SW 1271 (cell line): Measurements from ENCODE around the gene UACA.

ENCODE experiments used
- DNase-seq, 2 experiments: peaks; one replicate each; lab custom pipeline; 2025; lab: John Stamatoyannopoulos, UW

The UACA gene

GRCh38 chr15:70707686-70708300 lies 55.6 kb downstream of the UACA start:
- DNase-seq, result no peak

DNA sequence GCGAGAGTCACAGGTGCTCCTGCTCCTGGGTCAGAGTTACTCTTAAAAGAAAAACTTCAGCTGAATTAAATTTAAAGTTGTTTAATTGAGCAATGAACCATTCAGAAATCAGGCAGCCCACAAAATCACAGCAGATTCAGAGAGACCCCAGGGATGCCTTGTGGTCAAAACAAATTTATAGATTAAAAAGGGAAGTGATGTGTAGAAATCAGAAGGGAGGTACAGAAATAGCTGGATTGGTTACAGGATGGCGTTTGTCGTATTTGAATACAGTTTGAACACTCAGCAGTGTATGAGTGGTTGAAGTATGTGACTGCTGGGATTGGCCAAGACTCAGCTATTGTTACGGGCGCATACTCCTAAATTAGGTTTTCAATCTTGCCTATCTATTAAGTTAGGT lies 58.6 kb downstream of the UACA start:
- no peak for DNase-seq

GRCh38 chr15:70704166-70704565 lies 59.2 kb downstream of the UACA start:
- no peak for DNase-seq

DNA sequence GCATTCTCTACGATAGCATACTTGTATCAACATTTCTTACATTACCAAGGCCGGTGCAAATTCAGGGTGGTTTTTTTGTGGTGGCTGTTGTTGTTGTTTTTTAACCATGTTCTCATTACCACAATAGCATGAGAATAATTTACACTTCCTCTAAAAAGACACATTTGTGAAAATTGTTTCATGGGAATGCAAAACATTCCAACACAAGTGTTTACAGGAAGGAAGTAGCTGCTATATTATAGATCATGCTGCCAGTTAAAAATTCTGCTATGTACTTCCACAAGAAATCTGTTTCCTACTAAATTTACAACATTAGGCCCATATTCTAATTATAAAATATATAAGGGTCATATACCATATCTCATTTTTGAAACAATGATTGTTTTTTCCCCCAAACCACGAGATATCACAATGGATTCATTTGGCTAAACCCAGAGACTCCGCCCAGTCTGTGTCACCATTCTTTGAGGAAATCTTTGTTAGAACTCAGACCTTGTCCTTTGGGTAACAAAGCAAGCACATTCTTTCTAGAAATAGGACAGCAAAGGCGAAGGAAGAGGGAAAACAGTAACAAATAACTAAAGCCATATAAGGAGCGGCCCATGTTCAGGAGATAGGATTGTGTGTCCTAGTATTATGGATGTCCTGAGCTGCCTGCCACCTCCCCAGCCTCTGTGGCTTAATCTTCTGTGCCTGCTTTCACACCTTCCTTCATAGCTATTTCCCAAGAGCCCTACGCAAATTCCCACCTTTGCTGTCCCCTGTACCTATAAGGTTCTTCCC lies 60.1 kb downstream of the UACA start:
- DNase-seq, result peak in 1 of 2 experiments; percentile 55

GRCh38 chr15:70702584-70702983 lies 60.8 kb downstream of the UACA start:
- no peak for DNase-seq

DNA sequence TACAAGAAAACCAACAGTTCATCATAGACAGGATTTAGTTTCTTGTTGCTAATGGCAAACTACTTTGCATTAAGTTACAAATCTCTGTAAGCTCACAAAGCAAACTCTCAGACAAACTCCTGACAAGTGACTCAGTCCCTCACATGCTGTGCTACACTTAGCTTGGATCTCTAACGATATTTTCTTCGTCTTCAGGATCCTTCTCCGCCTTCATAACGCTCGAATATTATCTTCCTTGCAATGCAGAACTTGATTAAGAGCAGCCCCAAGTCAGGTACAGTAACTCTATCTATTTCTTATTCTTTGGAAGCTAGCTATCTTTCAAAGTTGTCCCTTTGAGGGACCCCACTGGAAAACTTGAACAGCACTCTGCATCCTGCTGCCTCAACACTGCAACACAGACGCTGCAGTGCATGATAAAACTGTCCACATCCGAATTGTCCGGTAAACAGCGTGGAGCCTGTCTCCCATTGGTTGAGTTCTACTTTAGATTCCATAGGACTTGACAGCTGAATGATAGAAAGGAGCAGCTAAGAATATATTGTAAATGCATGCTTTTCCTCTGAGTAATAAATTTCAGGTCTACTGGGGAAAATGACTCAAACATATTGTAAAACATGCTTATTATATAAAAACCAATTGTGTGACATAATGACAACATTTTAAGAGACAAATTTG lies 61.3 kb downstream of the UACA start:
- DNase-seq, result peak; percentile 80 to 90

GRCh38 chr15:70701171-70701570 lies 62.2 kb downstream of the UACA start:
- DNase-seq, result no peak

GRCh38 chr15:70699890-70700289 lies 63.5 kb downstream of the UACA start:
- DNase-seq, result no peak

DNA sequence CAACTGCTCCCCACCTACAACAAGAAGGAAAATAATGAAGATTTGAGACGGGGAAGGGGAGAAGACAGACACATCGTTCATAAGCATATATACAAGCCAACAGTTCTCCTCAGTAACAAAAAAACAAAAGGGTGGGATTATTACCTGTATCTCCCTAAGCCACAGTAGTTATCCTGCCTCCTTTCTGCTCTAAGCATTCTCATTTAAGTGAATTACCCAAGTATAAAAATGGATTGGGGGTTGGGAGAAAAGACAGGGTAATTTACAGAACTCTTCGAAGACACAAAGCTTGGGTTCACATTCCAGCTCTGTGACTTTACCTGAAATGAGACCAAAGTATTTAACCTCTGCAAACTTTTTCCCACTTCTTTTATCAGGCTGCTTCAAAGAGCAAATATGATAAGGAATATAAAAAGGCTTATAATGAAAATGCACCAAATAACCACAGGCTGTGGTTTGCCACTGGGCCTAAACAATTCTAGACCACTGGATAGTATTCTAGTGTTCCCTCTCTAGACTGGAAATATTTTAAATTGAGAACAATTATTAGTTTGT lies 64.4 kb downstream of the UACA start:
- no peak for DNase-seq

- DNase-seq, result no peak
These were observed 64.9 kb downstream of the UACA start for GRCh38 chr15:70698426-70698825.

DNA sequence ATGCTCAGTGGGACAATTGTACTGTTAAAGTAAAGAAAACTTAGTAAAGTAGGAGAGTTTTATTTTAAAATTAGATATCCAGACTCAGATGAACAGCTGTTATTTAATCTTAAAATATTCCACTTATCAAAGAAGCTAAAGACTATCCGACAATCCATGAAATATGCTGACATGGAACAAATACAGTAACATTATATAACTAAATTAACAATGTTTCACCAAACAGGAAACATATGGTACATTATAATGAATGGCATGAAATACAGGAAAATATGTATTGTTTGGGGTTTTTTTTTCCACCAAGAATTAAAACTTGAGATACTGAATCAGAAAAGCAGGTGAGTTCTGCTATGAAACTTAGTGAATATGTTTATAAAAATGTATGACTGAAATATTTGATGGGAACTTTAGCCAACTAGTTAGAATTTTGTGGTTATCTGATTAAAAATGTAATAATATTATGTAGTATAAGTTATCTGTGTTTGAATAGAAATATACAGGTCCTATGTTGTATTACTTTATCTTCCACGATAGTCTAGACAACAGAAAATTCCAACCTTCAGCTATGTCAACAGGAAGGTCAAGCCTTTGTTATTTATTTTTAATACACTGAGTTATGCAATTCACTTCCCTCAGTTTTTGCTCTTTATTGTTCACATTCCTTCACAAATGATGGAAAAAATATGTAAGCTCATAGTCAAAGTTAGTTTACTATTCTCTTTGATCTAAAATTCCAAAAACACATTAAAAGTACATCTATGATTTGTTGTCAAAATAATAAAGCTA lies 72.7 kb downstream of the UACA start:
- DNase-seq, result peak in 1 of 2 experiments; percentile 21

GRCh38 chr15:70690021-70690420 lies 73.3 kb downstream of the UACA start:
- no peak for DNase-seq

DNA sequence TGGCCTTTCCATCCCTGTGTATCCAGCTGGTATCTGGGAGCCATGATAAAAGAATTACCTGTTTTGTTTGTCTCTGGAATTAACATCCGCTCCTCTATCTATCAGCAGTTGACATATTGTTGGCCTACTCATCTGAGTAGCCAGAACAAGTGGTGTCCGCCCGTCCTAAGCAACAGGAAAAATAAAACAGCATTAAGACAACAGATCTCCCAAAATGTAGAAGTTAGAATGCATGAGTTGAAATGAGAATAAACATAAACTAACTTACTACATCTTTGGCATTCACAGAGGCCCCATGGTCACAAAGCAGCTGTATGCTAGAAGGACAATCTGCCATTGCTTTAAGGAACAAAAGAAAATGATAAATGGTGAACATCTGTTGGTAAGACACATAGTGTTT lies 75.9 kb downstream of the UACA start:
- DNase-seq, result no peak

DNA sequence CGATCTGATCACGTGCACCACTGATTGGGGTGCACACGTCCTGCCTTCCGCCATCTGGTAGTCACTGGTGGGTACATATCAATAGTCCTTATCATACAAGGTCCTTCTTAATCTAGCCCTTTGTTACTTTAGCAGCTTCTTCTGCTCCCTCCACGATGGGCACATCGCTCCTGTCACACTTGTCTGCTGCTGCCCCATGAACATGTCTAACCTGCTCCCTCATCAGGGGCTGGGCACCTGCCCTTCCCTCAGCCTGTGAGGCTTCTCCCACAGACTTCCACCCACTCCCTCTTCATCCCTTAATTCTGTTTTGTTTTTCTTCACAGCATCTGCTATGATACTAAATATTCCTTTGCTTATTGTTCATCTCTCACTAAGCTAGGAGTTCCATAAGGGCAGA lies 82.5 kb downstream of the UACA start:
- no peak for DNase-seq

DNA sequence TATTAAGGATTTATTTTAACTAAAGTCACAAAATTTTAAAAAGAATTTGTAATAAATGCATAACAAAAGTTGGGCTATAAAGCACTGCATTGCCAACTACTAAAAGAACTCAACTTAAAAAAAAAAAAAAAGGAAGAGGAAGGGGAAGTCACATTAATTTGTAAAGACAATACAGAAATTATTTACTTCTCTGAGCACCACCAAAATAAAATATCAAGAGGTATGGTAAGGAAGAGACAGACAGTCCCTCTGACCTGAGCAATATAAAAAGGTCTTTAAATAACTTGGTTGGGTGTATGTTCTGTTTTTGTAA lies 83.5 kb downstream of the UACA start:
- no peak for DNase-seq

DNA sequence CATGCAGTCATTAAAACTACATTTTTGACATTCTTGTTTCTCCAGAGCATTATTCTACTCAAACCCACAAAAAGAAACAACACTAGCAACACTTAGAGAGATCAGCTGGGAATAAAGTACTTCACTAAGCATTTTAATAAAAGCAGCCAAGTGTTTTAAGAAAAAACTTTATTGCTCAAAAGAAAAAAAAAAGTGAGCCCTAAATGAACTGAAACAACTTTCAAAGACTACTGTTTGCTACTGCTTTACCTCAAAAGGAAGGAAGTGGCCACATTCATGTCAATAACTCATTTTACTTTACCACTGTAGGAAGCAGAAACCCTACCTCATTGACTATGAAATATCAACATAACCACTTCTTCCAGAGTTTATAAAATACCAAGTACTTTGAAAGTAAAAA lies 91.3 kb downstream of the UACA start:
- no peak for DNase-seq

GRCh38 chr15:70670680-70671079 lies 92.7 kb downstream of the UACA start:
- DNase-seq, result peak in 1 of 2 experiments; percentile 25

DNA sequence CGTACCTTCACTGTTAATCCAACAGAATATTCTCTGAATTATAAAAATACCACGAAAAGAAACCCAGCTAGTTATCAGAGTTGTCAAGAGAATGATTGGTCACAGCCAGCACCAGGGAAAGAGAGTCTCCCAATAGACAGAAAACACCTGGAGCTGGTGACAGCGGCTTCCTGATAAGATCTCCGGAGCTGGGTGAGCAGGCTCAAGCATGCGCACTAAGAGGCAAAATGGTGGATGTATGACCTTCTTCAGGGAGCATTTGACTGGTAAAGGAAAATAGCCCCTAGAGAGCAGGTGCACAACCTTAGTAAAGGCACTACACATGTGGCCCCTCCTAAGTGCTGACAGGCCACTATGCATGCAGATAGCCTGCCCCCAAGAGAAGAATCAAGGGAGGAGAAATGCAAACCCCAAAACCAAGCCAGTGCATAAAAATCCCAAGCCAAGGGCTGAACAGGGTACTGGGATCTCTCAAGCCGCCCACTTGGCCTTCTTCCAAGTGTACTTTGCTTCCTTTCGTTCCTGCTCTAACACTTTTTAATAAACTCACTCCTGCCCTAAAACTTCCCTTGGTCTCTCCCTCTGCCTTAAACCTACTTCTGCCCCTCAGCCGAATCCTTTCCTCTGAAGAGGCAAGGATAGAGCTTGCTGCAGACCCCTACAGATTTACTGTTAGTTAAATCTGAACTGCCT lies 93.2 kb downstream of the UACA start:
- DNase-seq, result no peak

- DNase-seq, result no peak
These were observed 94.3 kb downstream of the UACA start for GRCh38 chr15:70669006-70669602.

- no peak for DNase-seq
These were observed 97.8 kb downstream of the UACA start for GRCh38 chr15:70665599-70665998.

DNA sequence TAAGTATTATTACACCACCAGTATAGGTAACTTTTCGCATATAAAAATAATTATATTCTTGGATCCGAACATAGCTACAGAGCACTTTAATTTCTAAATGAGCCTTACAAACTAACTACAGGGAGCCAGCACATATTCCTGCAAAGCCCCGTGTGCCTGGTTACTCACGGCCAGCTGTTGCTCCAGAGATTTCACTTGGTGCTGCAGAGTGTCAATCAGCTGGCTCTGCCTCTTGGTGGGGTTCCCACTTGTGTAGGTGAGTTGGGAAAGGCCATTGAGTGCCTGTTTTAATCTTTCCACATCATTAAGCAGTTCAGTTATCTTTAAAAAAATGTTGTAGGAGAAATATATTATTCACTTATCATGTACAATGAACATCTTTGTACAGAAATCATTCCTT lies 98.9 kb downstream of the UACA start:
- no peak for DNase-seq
